Neural progenitor cell (in vitro differentiated cells): Measurements from ENCODE around the gene RGS6.

Experiments used
- EZH2 ChIP-seq: fragments of 200-600 bp; sonication (generic); IDR thresholded peaks from 2 replicates; pipeline ENCODE4 v1.6.1; 2017; ENCODE audit warnings: antibody characterized with exemption, mild to moderate bottlenecking, moderate library complexity
- EZH2phosphoT487 ChIP-seq: fragments of 200-600 bp; sonication (generic); IDR thresholded peaks from 2 replicates; pipeline ENCODE4 v1.6.1; 2017; ENCODE audit warnings: antibody characterized with exemption
- TF ChIP-seq, protein P1 (sequence below): fragments of 200-600 bp; sonication (generic); IDR thresholded peaks from 2 replicates; pipeline ENCODE4 v1.5.1; 2017; ENCODE audit warnings: antibody characterized with exemption, mild to moderate bottlenecking

DNA sequence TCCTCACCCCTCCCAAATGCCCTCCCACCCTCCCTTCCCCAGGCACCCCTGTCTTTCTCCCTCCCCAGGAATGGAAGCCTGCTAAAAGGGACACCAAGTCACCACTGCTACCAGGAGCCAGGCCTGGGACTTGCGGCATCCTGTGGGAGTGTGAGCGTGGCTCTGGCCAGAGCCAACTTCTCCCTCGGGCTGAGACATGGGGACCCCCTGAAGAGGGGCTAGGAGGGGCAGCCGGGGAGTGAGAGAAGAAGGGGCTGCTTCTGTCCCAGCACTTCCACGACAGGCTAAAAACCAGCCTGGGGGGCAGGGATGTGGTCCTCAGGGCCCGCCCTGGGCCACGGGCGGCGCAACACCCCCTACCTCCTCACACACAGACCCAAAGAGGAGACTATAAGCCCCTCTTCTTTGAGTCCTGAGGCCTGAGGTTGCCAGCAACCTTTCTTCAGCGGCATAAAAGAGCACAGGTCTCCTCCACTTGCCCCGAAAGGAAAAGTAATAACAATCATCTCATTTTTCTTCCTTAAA is 682.7 kb downstream of the RGS6 start:
- TF ChIP-seq, protein P1, sequence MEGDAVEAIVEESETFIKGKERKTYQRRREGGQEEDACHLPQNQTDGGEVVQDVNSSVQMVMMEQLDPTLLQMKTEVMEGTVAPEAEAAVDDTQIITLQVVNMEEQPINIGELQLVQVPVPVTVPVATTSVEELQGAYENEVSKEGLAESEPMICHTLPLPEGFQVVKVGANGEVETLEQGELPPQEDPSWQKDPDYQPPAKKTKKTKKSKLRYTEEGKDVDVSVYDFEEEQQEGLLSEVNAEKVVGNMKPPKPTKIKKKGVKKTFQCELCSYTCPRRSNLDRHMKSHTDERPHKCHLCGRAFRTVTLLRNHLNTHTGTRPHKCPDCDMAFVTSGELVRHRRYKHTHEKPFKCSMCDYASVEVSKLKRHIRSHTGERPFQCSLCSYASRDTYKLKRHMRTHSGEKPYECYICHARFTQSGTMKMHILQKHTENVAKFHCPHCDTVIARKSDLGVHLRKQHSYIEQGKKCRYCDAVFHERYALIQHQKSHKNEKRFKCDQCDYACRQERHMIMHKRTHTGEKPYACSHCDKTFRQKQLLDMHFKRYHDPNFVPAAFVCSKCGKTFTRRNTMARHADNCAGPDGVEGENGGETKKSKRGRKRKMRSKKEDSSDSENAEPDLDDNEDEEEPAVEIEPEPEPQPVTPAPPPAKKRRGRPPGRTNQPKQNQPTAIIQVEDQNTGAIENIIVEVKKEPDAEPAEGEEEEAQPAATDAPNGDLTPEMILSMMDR = no peak
- TF ChIP-seq EZH2phosphoT487 = no peak
- no peak for TF ChIP-seq EZH2
